Measurements from ENCODE around the gene ARID1A.

DNA sequence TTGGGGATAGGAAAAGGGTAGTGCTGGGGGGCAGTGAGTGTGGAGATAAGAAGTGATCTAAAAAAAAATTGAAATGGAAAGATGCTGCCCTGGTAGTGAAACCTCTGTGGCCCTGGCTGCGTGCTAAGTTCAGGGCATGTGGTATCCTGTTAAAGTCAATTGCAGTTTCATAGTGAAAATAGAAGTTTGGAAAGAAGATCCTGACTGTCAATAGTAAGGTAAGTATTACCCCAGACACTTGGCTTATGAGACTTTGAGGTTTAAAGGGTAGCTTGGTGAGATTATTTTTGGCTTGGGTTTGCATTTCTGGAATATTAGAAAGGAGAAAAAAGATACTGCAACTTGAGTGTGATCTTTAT lies 6.8 kb downstream of the ARID1A start:
- no peak for TF ChIP-seq EZH2 (IDR thresholded peaks at IDR 0.05; ENCODE audit: borderline replicate concordance, low read depth, low read length, severe bottlenecking)
- TF ChIP-seq CTCF (IDR thresholded peaks at IDR 0.05; ENCODE audit: borderline replicate concordance, extremely low read depth, low read length, poor library complexity, severe bottlenecking) = no peak
